ENCODE measurements around the gene PSKH1.

DNA sequence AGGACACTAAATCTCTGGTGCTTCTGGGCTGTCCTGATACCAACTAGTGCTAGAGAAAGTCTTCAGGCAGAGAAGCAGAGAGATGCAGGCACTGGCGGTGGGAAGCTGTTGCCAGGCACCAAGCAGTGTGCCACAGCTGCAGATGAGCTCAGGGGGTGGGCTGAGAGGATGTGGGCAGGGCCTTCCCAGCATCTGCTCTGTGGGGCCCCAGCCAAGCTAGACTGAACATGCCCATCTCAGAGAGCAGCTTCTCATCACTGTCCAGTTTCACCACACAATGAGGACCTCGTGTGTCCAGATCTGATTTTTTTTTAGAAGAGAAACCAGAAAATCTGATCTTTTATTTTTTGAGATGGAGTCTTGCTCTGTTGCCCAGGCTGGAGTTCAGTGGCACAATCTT is 17.1 kb downstream of the PSKH1 start:
- TF ChIP-seq EZH2phosphoT487 (IDR thresholded peaks at IDR 0.05; ENCODE audit: insufficient read depth, low read depth) (no peak), EZH2 (IDR thresholded peaks at IDR 0.05; ENCODE audit: insufficient read depth, poor library complexity, severe bottlenecking) (no peak)
